ENCODE results near the gene CASP8. TPM values are rescaled to one million over a fixed set of nuclear protein-coding genes. Genes with fewer than 3 reads are reported as not detected.

CASP8 gene
- total RNA-seq, 1 donor from 2014 or later, result not detected

DNA sequence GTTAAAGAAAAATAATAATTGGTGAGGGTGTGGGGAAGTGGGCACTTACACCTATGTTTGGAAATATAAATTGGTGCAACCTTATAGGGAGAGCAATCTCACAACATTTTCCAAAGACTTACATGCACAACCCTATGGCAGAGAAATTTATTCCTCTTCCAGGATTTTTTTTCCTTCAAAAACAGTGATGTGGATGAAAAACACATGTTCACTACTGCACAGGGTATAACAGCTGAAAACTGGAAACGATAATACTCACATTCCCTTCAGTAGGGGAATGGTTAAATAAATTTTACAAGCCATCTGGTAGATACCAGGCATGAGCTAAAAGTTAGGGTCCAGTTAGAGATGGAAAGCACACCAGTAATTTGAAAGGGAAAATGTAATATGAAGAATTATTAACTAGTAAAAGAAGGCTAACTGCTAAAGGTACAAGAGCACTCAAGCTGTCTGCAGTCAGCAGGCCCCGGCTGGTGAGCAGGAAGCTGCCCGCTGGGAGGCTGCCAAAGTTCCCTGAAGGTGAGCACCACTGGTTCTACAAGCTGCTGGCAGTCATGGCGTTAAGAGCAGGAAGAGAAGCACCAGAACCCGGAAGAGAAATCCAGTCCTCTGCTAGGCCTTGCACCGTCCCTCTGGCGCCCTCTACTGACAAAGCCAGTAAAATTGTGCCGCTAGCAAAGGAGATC is 28.4 kb upstream of the CASP8 start:
- TF ChIP-seq, protein P1, sequence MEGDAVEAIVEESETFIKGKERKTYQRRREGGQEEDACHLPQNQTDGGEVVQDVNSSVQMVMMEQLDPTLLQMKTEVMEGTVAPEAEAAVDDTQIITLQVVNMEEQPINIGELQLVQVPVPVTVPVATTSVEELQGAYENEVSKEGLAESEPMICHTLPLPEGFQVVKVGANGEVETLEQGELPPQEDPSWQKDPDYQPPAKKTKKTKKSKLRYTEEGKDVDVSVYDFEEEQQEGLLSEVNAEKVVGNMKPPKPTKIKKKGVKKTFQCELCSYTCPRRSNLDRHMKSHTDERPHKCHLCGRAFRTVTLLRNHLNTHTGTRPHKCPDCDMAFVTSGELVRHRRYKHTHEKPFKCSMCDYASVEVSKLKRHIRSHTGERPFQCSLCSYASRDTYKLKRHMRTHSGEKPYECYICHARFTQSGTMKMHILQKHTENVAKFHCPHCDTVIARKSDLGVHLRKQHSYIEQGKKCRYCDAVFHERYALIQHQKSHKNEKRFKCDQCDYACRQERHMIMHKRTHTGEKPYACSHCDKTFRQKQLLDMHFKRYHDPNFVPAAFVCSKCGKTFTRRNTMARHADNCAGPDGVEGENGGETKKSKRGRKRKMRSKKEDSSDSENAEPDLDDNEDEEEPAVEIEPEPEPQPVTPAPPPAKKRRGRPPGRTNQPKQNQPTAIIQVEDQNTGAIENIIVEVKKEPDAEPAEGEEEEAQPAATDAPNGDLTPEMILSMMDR (IDR thresholded peaks at IDR 0.05; ENCODE audit: partially characterized antibody, unreplicated experiment), result peak; percentile 85
- Mint-ChIP-seq H3K27me3 (ENCODE audit: unreplicated experiment) (no peaks in the 10 kb centered on the region), H3K9me3 (ENCODE audit: unreplicated experiment) (no peaks in the 10 kb centered on the region), H3K27ac (ENCODE audit: unreplicated experiment) (no peak overlapping the region), H3K4me3 (ENCODE audit: unreplicated experiment) (no peak overlapping the region), H3K36me3 (ENCODE audit: unreplicated experiment) (no peaks in the 10 kb centered on the region), H3K4me1 (ENCODE audit: low read depth, unreplicated experiment) (peaks cover 2% of the 10 kb centered on the region)
- peak; percentile 86 for DNase-seq

DNA sequence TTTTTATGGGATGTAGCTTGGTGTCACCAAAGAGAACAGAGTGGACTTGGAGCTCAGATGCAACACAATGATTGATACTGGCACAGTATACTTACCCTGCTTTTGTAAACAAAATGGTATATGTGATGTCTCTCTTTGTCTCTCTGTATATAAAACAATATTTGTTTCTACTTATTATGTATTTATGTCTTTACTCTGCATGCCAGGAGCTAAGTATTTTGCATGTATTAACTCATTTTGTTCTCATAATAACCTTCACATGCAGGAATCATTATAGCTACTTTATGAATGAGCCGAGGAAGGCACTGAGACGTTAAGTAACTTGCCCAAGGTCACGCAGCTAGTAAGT is 27.9 kb upstream of the CASP8 start:
- DNase-seq, result no peak
- no peak overlapping the region for H3K27ac Mint-ChIP-seq (ENCODE audit: unreplicated experiment)
- H3K36me3 Mint-ChIP-seq (ENCODE audit: unreplicated experiment), result no peaks in the 10 kb centered on the region
- peaks cover 2% of the 10 kb centered on the region for H3K4me1 Mint-ChIP-seq (ENCODE audit: low read depth, unreplicated experiment)
- no peaks in the 10 kb centered on the region for H3K27me3 Mint-ChIP-seq (ENCODE audit: unreplicated experiment)
- H3K9me3 Mint-ChIP-seq (ENCODE audit: unreplicated experiment), result no peaks in the 10 kb centered on the region
- no peak overlapping the region for H3K4me3 Mint-ChIP-seq (ENCODE audit: unreplicated experiment)
- TF ChIP-seq, protein P1 (IDR thresholded peaks at IDR 0.05; ENCODE audit: partially characterized antibody, unreplicated experiment), result no peak

DNA sequence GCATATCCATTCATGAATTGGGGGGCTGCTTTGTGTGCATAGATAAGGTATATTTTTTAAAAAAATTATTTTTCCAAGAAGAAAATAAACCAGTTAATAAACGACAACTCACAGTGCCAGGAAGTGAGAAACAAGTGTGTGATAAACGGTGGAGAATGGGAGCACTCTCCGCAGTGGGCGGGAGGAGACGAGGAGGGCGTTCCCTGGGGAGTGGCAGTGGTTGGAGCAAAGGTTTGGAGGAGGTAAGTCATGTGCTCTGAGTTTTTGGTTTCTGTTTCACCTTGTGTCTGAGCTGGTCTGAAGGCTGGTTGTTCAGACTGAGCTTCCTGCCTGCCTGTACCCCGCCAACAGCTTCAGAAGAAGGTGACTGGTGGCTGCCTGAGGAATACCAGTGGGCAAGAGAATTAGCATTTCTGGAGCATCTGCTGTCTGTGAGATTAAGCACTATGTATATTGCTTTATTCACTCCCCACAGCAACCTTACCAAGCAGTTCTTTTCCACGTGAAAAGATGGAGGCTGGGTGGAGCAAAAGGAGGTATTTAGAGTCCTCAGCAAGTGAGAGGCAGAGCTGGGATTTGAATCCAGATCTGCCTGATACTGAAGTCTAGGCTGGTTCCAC is 27.0 kb upstream of the CASP8 start:
- H3K27ac Mint-ChIP-seq (ENCODE audit: unreplicated experiment), result no peak overlapping the region

DNA sequence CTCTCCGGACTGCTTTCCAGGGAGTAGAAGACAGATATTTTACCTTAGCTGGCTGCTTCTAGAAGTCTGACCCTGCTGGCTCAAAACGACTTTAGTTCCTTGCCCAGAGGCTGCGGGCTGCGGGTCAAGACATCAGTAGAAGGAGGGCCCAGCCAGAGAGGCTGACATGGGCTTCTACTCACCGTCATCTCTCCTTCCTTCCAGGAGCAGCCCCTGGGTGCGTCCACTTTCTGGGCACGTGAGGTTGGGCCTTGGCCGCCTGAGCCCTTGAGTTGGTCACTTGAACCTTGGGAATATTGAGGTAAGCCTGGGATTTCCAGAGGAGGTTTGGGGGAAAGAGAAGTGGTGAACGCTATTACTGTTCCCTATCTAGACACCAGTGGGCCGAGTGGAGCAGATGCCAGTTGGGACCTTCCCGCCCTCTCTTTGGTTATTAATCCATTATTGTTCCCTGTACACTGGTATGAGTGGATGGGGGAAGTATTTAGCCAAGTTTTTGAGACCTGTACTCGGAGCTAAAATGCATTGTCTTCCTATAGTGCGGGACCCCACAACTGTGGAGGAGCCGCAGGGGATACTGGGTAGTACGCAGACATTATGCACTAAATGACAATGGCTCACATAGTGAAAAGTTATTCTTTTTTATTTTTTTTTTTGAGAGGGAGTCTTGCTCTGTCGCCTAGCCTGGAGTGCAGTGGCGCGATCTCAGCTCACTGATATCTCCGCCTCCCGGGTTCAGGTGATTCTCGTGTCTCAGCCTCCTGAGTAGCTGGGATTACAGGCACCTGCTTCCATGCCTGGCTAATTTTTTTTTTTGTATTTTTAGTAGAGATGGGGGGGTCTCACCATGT is 26.3 kb upstream of the CASP8 start:
- peaks cover 2% of the 10 kb centered on the region for H3K4me1 Mint-ChIP-seq (ENCODE audit: low read depth, unreplicated experiment)
- no peak for DNase-seq
- H3K4me3 Mint-ChIP-seq (ENCODE audit: unreplicated experiment), result no peak overlapping the region
- no peak overlapping the region for H3K27ac Mint-ChIP-seq (ENCODE audit: unreplicated experiment)
- H3K9me3 Mint-ChIP-seq (ENCODE audit: unreplicated experiment), result no peaks in the 10 kb centered on the region
- no peaks in the 10 kb centered on the region for H3K36me3 Mint-ChIP-seq (ENCODE audit: unreplicated experiment)
- TF ChIP-seq, protein P1 (IDR thresholded peaks at IDR 0.05; ENCODE audit: partially characterized antibody, unreplicated experiment), result no peak
- no peaks in the 10 kb centered on the region for H3K27me3 Mint-ChIP-seq (ENCODE audit: unreplicated experiment)

More for the DNA sequence above, 27.0 kb upstream of the CASP8 start:
- TF ChIP-seq, protein P1 (IDR thresholded peaks at IDR 0.05; ENCODE audit: partially characterized antibody, unreplicated experiment), result no peak
- no peaks in the 10 kb centered on the region for H3K9me3 Mint-ChIP-seq (ENCODE audit: unreplicated experiment)
- DNase-seq, result no peak
- no peaks in the 10 kb centered on the region for H3K27me3 Mint-ChIP-seq (ENCODE audit: unreplicated experiment)
- H3K36me3 Mint-ChIP-seq (ENCODE audit: unreplicated experiment), result no peaks in the 10 kb centered on the region
- H3K4me3 Mint-ChIP-seq (ENCODE audit: unreplicated experiment), result no peak overlapping the region
- peaks cover 2% of the 10 kb centered on the region for H3K4me1 Mint-ChIP-seq (ENCODE audit: low read depth, unreplicated experiment)
